ENCODE results near the gene DLX2. TPM values are rescaled to one million over a fixed set of nuclear protein-coding genes. Genes with fewer than 3 reads are reported as not detected.

The DLX2 gene
- total and polyA plus RNA-seq, 2 of the 13 experiments (the other 11 are each of a cell fraction or from before 2014, with no cell fraction given) = 0.07 to 0.15 TPM

GRCh38 chr2:172101821-172102390, 794 bp downstream of the DLX2 start (continued):
- TF ChIP-seq GMEB1 (CRISPR knock-in tag; IDR thresholded peaks at IDR 0.05; ENCODE audit: borderline replicate concordance) (0 out of 2 replicates have a peak, but pooled peaks have one; percentile 21), IKZF4 (CRISPR knock-in tag; IDR thresholded peaks at IDR 0.05; ENCODE audit: borderline replicate concordance, low read depth, not compliant biosample characterization) (peak; percentile 59), ZBTB21 (CRISPR knock-in tag; IDR thresholded peaks at IDR 0.05) (no peak), ZNF841 (CRISPR knock-in tag; IDR thresholded peaks at IDR 0.05; ENCODE audit: borderline replicate concordance) (no peak), KDM5A (IDR thresholded peaks at IDR 0.05; ENCODE audit: borderline replicate concordance, low read length) (no peak), HNF4A (CRISPR knock-in tag; IDR thresholded peaks at IDR 0.05) (0 out of 2 replicates have a peak, but pooled peaks have one; percentile 5), TEAD3 (CRISPR knock-in tag; optimal IDR thresholded peaks at IDR 0.05; ENCODE audit: borderline replicate concordance) (peak; percentile 72), ZNF276 (CRISPR knock-in tag; IDR thresholded peaks at IDR 0.05; ENCODE audit: low read depth) (no peak), ZNF674 (CRISPR knock-in tag; IDR thresholded peaks at IDR 0.05; ENCODE audit: low read depth) (no peak), ZNF724P (CRISPR knock-in tag; IDR thresholded peaks at IDR 0.05; ENCODE audit: borderline replicate concordance) (0 out of 2 replicates have a peak, but pooled peaks have one; percentile 59), FOXO1 (CRISPR knock-in tag; IDR thresholded peaks at IDR 0.05) (0 out of 2 replicates have a peak, but pooled peaks have one; percentile 14), SRF (IDR thresholded peaks at IDR 0.05; ENCODE audit: low read depth, low read length) (no peak), BCL3 (CRISPR knock-in tag; IDR thresholded peaks at IDR 0.05) (0 out of 2 replicates have a peak, but pooled peaks have one; percentile 12), HNRNPLL (IDR thresholded peaks at IDR 0.05; ENCODE audit: low read depth, low read length, poor library complexity, severe bottlenecking) (peak; percentile 21), ZNF746 (CRISPR knock-in tag; IDR thresholded peaks at IDR 0.05) (0 out of 2 replicates have a peak, but pooled peaks have one; percentile 28), HBP1 (CRISPR knock-in tag; IDR thresholded peaks at IDR 0.05; ENCODE audit: low read depth) (0 out of 2 replicates have a peak, but pooled peaks have one; percentile 33), E2F1 (CRISPR knock-in tag; IDR thresholded peaks at IDR 0.05) (no peak), ZNF883 (CRISPR knock-in tag; IDR thresholded peaks at IDR 0.05; ENCODE audit: not compliant biosample characterization) (no peak), REPIN1 (CRISPR knock-in tag; IDR thresholded peaks at IDR 0.05; ENCODE audit: borderline replicate concordance, low read depth) (0 out of 2 replicates have a peak, but pooled peaks have one; percentile 19), ZNF354B (CRISPR knock-in tag; IDR thresholded peaks at IDR 0.05) (no peak), NRL (CRISPR knock-in tag; IDR thresholded peaks at IDR 0.05; ENCODE audit: borderline replicate concordance) (0 out of 2 replicates have a peak, but pooled peaks have one; percentile 16)
